Glomerular visceral epithelial cell (primary cell): Measurements from ENCODE around the gene EHHADH.
"Not testable (repeated sequence)": the region's sequence is repeated elsewhere in the genome, so short reads cannot be mapped to it uniquely, and the experiment has no call there.

Experiments
- DNase-seq: peaks from one replicate; pipeline ENCODE4 v3.0.0-alpha.2; 2016; ENCODE audit errors: extremely low spot score

EHHADH gene

DNA sequence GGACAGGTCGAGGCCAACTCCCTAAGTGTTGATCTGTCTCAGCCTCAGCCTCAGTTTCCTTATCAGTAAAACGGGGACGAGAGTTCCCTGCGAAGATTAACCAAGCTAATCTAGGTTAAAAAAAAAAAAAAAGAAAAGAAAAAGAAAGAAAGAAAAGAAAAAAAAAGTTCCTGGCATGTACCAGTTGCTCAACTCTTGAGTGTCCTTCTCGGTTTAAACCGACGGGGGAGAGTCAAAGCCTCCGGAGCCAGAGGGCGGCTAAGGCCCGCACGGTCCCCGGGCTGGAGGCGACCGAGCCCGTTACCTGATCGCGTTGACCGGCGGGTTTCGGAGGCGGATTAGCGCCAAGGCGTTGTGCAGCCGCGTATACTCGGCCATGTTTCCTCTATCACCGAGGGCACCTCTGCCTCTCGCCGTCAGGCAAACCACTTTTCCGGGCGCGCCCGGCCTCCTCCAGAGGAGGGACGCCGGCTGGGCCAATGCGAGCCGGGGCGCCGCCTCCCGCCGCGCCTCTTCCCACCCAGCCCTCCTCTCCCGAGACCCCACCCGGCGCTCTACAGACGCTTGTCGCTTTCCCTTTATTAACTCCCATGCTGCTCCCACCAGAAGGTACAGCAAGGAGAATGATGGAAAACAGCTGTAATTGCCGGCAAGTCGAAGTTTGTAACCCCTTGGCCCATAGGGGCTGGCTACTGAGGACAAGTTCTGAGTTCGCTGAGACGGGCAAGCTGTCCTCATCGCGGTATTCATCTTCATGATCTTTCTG is at the start of gene EHHADH:
Gene EHHADH, minus strand, starts transcription at position 405 of the 766 bp plus-strand sequence. Its CDS starts 27 bp downstream, at position 378.
- DNase-seq = peak; percentile 72

DNA sequence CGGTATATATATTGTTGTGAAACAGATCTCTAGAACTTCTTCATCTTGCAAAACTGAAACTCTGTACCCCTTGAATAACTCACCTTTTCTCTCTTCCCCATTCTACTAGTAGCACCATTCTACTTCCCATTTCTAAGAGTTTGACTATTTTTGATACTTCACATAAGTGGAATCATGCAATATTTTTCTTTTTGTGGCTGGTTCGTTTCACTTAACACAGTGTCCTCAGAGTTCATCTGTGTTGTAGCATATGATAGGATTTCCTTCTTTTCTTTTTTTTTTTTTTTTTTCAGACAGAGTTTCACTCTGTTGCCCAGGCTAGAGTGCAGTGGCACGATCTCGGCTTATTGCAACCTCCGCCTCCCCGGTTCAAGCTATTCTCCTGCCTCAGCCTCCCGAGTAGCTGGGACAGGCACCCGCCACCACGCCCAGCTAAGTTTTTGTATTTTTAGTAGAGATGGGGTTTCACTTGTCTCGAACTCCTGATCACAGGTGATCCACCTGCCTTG is 46.1 kb upstream of the EHHADH start:
- DNase-seq = not testable (repeated sequence)

DNA sequence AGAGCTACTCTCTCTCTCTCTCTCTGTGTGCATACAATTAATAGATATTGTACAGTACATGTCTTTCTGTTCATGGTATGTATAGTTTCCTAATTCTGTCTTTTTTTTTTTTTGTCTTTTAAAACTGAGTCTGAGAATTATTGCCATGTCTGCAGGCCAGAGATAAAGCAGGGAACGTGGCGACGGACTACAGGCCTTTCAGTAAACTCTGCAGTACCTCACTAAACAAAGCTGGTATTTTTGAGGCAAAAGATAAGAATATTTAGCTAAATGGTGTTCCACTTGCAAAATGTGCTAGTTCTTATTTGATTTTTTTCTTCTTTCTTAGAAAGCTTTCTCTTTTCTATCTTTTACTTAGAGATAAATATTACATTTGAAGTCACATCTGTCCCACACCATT is 44.0 kb upstream of the EHHADH start:
- DNase-seq = no peak

DNA sequence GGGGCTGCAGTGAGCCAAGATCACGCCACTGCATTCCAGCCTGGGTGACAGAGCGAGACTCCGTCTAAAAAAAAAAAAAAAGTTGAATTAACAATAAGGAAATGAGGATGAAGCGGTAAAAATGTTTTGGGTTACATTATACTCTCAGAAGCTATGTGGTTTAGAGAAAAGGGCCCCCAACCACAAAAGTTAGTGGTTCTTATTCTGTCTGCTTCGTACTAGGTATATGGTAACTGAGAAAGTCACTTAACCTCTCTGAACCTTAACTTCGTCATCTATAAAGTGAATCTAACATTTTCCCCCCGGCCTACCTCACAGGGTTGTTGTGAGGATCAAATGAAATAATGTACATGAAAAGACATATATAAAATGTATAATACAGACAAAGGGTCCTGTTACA is 38.4 kb upstream of the EHHADH start:
- DNase-seq = no peak

DNA sequence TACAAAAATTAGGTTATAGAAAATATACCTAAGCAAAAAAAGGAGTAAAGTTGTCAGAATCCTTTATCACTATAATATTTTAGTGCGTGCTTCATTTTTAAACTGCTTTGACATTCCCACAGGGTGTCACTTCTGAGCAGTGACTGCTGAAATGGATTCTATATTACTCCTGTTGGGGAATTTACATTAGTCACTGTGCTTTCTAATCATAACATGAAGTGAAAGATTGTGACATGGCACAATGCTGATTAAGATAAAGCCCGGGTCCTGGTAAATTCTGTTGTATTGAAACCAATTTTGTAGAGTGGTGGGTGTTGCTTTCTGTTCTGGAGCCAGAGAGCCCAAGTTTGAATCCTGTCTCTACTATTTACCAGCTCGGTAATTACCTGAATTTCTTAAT is 36.4 kb upstream of the EHHADH start:
- no peak for DNase-seq

DNA sequence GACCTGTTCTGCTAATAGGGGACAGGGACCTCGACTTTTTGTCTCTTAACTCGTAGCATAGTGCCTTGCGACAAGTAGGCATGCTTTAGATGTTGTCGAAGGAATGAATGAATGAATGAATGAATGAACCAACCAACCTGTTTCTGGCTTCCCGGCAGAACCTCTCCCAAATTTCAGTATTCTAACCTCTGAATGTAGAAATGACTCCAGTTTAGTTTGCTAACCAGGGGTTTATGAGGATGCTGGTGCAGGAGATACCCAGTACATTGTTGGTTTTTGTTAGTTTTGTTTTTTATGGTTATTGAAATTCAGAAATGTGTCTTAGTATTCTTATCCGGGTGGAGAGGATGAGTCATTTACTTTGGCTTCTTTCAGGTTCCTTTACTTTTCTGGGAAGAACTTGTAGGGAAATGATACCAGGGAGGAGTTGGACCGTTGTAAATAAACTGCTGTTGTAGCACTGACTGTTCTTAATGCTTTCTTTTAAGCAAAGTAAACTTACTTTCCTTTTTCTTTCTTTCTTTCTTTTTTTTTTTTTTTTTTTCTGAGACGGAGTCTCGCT is 29.6 kb upstream of the EHHADH start:
- no peak for DNase-seq

DNA sequence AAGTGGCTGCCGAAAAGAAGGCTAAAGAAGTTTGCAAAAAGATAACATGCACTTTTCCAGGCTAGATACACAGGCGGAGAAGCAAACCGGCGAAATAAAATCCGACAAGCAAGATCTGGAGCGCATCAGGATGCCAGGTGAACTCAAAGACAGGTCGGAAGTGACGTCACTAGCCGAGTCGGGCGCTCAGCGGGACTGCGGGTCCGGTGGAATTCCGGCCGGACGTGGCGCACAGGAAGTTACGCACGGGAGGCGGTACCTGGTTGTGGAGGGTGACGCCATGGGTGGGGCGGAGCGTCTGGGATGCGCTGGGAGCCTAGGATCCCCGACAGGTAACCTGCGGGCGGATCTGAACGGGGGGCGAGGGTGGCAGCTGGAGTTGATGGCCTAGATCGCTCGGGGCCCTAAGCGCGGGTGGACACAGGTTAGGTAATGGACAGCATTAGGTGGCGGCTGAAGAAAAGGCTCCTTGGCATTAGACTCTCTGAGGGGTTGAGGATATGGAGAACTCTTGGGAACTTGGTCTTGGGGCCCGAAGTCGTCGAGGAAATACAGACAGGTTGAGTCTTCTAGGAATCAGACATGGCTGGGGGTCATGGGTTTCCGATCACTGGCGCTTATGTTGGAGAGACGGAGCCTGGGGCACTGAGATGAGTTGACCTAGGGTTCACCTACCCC is 29.0 kb upstream of the EHHADH start:
- DNase-seq = peak; percentile 90

DNA sequence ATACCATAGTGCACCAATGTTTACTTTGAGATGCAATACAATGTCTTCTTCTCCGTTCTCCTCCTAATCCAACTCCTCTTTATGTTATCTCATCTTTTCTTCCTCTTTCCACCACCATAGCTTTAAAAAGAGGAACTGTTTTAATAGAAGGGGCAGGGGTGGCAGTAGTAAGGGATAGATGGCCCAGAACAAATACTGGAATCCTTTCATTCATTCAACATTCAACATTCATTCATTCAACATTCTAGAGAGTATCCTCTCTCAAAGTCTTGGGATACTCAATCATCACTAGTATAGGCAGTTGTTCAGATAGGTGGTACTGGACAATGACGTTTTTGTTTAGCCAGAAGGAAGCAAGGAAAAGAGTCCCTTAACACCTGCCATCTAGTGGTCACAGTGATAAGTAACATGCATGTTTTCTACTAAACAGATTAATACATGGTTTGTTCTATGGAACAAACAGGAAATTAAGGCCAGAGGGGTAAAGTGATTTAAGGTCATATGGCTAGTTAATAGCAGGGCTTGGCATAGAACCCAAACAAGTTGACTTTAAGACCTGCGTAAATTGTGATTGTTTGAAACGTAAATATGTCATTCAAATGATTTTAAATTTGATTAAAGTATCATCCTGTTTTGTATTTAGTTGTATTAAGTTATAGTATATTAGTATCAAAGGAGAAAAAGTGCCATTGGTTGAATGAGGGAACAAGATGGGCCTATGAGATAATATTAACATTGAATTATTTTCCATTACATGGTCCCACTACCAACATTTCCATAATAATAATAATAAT is 26.9 kb upstream of the EHHADH start:
- DNase-seq = peak; percentile 54

DNA sequence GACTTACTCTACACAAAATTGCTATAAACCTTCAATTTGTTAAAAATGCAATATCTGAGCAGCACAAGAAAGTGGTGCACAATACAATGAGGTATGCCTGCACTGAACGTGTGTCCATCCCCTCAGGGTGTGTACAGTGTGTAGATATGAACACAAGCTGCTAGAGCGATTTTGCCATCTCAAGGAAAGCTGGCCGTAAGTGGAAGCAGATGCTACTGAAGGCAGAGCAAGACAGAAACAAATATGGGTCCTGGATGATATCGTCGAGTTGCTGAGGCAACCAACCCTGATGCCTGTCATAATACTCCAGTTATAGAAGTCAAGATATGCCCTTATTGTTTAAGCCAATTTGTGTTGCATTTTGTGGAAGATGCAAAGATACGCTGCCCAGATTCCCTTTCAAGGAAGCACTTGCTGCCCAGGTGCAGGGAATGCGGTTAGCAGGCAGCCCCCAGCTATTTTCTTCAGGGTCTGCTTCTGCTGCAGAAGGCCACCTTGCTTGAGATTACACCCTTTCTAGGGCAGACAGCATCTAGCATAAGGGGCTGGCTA is 25.8 kb upstream of the EHHADH start:
- no peak for DNase-seq

DNA sequence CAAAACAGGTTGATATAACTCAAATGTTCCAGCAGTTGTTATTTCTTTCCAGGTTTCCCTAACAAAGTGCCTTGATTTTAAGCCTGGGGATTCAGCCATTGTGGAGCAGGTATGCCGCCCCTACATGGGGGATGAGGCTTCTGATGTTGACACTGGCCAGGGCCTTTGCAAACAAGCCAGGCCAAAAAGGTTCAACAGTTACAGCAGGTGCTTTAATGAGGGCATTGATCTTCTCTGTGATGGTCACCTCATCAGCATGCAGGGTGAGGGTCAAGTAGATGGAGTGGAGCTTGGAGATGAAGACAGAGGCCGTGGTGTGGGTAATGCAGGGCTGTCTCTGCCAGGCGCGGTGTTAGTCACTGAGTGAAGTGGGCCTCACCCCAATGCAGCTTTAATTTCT is 22.6 kb upstream of the EHHADH start:
- DNase-seq = no peak

DNA sequence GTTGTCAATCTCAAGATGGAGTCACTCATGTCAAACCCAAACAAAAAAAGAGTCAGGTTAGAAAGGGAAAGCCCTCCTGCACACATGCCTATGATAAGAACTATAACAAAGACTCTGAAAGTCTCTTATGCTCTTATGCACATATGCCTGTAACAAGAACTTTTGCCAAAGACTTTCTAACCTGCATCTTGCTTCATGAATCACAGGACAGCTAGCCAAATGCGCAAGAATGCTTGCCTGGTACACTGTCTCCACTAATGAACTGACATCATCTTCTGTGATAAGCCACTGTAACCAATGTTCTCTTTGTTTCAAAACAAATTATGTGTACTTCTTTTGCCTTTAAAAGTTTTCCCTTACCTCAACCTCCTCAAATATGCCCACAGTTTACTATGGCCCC is 18.2 kb upstream of the EHHADH start:
- no peak for DNase-seq

DNA sequence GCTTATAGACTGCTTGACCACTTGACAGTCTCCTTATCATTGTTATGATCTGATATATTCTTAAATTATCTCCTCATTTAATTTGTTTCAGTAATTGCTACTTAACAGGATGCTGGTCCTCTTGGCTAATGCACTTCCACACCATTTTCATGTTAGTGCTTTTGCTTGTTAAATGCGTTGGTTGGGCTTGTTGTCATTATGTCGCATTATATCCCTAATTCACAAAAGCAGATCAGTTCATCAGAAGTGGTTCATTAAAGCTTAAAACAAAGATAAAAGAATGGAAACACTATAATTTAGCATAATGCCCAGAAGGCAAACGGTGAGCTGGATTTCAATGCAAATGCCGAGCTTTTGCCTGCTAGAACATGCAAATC is 17.1 kb upstream of the EHHADH start:
- no peak for DNase-seq

DNA sequence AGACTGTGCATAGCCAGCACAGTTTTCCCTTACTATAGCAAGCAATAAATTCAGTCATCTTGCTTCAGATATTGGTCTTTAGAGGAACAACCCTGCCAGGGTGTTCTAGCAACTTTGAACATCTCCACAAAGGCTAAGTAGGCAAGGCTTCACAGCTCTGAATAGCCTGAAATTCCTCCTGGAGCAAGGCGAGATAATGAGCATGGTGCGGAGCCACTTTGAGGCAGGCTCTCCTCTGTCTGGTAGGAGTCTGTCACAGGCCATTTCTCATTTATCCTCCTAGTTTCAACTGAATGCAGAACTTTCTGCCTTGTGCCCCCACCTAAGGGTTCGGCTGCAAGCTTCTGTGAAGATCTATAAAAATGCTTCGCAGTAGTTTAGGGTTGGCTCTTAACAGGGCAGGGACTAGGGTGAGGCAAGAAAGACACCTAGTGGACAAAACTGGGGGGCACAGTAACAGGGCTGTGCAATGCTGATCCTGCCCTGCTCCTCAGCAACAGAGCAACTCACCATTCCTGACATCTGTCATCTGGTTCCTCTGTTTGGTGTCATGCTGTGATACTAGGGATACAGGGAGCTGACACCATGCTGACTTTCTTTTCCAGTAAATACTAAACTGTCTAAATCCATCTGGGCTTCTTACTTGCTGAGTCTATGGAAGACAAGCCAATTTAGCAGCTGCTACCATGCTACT is 16.6 kb upstream of the EHHADH start:
- DNase-seq = peak; percentile 41

DNA sequence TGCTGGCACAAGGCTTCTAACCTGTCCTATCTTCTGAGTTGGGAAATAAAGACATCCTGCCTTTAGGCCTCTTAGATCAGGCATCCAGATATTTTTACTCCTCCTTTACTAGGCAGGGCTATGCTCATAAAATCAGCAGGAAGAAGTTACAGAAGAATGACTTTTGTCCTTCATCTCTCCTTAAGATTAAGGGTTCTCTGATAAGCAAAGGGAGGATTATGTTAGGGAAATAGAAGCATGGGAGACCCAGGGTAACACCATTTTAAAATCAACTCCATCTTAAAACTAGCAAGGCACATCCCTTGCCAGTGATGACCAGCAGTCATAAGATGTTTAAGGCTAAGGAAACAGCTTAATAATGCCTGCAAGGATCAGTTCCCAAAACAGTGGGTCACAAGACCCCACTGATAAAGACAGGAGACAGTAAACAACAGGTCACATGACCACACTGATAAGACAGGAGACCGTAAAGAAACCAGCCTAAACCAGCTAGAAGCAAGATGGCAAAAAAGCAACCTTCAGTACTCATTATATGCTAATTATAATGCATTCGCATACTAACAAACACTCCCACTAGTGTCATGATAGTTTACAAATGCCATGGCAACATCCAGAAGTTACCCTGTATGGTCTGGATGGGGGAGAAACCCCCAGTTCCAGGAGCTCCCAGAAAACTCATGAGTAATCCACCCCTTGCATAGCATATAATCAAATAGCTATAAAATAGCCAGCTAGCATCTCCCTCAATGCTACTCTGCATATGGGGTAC is 14.5 kb upstream of the EHHADH start:
- DNase-seq = no peak

DNA sequence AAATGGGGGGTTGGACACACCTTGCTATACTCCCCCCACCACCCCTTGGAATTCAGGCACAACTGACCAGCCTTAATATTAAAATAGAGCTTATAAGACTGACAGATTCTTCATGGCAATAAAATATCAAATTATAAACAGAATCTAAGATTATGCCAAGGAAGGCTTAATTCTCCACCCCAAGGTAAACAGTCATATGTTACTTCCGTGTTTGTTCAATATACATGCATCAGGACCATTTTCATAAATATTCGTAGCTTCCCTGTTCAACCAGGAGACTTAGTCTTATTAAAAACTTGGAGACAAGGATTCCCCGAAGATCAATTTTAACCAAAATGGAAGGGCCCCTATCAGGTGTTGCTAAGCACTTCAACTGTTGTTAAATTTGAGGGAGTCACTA is 13.3 kb upstream of the EHHADH start:
- no peak for DNase-seq

DNA sequence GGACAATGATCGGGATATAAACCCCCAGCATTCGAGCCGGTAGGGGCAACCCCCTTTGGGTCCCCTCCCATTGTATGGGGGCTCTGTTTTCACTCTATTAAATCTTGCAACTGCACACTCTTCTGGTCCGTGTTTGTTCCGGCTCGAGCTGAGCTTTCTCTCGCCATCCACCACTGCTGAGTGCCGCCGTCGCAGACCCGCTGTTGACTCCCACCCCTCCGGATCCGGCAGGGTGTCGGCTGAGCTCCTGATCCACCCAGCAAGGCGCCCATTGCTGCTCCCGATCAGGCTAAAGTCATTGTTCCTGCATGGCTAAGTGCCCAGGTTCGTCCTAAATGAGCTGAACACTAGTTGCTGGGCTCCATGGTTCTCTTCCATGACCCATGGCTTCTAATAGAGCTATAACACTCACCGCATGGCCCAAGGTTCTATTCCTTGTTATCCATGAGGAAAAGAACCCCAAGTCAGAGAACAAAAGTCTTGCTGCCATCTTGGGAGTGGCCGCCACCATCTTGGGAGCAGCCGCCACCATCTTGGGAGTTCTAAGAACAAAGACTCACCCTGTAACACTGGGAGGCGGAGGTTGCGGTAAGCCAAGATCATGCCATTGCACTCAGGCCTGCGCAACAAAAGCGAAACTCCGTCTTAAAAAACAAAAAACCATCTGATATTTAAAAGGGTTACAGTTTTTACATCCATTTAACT is 11.2 kb upstream of the EHHADH start:
- DNase-seq = no peak

DNA sequence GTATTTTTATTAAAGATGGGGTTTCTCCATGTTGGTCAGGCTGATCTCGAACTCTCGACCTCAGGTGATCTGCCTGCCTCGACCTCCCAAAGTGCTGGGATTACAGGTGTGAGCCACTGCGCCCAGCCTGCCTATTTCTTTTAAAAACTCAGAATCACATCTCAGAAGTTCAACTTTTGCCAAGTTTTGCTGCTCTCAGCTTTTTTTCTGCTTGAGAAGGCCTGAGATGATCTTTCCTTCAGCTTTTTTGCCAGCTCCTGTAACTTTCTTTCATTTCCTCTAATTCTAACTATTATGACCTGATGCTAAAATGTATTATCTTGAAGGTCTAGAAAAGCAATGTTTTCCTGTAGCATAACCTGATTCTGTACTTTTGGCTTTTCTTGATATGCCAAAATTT is 9.6 kb upstream of the EHHADH start:
- no peak for DNase-seq

DNA sequence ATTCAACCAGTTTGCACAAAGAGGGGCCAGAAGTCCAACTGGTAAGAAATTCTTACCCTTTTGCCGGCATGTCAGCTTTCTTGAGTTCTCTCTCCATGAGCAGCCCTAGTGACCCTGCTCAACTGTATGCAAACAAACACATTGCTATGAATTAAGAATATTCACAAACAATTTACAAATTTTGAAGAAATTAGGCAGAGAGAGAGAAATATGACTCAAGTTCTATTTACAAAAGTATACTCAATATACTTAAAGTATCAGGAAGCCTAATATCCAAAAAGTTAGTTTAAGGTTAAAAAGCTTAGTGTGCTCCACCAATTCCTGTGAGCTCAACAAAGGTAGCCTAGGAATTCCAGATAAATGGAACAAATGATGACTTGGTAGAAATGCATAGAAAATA is 3.5 kb upstream of the EHHADH start:
- DNase-seq = no peak

DNA sequence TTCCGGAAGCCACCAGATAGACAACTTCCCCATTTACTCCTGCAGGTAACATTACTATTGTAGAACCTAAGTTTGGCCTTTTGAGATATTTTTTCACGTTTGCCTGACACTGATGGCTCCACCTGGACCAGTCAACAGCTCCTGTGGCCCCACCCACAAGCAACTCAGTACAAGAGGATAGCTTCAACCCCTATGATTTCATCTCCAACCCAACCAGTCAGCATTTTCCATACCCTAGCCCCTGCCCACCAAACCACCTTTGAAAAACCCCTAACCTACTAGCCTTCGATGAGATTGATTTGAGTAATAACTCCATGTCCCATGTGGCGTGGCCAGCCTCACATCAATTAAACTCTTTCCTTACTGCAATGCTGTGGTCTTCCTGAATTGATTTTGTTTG is 950 bp upstream of the EHHADH start:
- DNase-seq = no peak

DNA sequence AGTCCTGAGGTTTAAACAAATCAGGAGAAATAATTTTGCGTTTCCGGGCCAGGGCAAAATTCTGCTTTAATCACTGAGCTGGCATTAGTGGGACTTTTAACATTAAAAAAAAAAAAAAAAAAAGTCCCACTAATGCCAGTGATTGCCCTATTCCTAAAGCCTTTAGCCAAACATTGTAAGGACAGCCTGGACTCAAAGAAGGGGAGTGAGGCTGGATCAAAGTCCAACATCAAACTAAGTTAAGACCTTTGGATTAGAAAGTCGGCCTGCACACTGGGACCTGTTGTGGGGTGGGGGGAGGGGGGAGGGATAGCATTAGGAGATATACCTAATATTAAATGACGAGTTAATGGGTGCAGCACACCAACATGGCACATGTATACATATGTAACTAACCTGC is 716 bp downstream of the EHHADH start:
- DNase-seq = not testable (repeated sequence)
